ENCODE measurements around the gene CLDN22.
A peak's percentile ranks its signal among the peaks of the same experiment; 100 is the strongest.

Gene CLDN22

DNA sequence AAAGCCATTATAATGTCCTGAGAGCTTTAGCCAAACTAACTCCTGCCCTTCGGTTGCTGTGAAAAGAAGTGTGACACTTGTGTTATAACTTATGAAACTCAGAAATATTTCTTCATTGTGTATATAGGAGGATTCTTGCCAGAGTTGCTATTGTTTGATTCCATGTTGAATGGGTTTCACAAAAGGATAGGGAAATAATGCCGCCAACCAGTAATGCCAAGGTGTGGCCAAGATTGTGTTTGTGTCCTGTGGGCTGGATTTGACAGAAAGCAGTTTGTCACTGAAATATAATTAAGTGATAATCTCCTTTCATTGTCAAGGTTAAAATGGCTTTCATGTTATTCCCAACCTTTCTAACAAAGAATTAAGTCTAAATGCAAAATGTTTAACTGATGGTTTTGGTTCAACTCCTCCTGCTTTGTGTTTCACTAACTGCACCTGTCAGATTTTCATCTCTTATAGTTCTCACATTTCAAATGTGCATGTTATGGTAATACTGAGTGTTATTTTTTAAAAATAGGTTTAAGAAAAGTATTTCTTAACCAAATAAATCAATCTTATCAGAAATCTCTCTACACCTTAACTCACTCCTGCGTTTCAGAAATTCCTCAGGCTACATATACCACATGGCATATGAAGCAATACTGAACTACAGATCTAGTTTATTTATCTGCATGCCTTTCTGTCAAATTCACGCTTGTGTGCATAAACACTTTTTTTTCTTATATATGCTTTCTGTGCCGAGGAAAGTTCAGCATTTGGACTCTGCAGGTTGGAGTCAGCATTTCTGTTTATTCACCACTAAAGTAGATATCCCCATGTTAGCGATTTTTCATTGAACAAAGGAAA lies at the start of gene CLDN22:
CLDN22 (minus strand) TSS at position 66 of the 849 bp plus-strand sequence; CDS start at position 8, 58 bp downstream.
- DNase-seq = no peak

DNA sequence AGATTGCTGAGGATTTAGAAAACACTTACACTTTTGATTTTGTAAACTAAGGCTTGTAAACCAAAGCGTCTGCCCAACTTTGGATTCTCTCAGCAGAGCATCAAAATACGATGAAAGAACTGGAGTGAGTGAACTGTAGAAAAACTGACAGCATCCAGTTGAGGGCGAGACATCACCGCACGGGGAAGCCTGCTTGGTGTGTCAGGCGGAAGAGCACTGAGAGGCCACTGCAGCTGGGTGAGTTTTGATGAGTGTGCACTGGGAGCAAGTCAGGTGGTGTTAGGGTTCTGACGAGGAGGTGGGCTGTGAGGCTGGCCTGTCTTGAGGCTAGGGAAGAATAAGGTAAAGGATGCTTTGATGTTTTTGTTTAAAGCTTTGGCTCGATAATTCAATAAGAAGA lies 49.0 kb upstream of the CLDN22 start:
- DNase-seq = no peak

DNA sequence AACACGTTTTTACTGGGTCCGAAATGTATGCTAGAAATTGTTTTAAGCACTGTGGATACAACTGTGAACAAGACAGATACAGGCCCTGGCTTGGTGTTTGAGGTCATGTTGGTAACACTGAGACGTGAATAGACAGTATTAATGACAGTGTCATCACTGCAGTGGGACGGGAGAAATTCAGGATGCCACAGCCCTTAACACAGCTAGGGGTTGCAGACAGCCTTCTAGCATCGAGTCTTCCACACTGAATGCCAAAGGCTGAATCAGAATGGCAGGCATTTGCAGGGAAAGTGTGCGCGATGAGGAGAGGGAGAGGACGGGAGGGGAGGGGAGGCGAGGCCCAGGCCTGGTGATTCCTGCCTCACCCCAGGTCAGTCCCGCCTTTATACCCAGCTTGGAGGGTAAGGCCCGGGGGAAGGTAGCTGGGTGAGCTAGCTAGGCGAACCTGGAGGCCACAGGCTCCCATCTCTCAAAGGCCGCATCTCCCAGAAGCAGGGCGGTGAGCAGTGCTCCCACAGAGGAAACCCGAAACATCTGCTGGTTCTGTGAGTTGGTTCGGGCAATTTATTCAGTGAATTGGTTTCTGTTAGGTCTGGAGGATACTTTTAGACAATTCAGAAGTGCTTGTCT lies 46.2 kb upstream of the CLDN22 start:
- no peak for DNase-seq

DNA sequence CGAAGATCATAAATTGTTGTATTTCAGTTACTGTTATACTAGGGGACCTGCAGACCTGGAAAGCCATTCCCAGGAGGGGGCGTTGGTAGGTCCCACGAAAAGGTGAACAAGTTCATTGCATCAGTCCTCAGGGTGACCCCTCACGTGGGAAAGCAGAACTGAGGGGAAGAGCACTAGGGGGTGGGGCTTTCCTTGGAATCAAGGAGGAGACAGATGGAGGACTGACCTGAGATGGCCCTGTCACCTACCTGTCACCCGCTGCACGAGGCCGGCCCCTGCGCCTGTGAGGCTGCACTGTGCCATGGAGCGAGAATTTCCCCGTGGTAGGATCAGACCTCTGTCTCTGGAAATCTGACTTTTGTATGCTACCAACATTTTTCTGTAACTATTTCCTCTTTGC lies 43.9 kb upstream of the CLDN22 start:
- no peak for DNase-seq

DNA sequence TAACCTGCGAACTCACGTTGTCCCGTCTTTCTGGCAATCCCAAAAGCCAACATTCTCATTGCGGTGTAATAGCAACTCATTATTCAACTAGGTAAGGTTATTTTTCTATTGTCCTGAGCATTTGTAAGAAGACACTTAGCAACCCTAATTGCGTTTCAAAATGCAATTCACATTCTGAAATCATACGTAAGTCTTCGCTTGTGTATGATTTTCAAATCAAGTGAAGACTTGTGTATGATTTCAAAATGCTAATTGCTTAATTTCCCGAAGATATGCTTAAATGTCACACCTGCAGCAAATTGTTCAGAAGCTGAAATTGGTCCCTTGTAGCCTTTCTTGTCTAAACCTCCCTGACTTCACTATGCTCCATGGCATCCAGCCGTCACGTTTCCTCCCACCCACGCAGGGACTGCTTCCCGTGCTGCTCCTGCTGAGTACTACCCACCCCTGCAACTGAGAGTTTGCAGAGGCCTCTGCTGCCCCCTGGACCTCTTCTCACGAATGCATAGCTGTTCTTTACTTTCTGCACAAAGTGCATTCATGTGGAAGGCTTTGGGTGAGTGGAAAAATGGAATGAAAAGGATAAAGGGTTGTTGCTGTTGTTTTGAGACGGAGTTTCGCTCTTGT lies 43.0 kb upstream of the CLDN22 start:
- no peak for DNase-seq

DNA sequence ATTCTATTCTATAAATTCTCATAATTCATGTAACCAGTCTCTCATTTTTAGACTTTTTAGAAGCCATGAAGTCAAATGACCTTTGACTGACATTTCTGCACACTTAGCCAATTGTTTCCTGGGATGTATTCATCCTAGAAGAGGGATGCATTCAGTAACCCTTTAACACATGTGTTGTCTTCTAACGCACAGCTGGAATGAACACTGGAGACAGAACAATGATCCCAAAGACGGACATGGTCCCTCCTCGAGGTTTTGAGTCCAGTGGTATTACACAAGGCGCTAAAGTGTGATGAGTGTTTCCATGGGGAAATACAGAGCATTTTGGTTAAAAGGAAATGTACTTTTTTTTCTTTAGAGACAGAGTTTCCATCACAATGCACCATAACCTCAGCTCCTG lies 42.0 kb upstream of the CLDN22 start:
- no peak for DNase-seq

DNA sequence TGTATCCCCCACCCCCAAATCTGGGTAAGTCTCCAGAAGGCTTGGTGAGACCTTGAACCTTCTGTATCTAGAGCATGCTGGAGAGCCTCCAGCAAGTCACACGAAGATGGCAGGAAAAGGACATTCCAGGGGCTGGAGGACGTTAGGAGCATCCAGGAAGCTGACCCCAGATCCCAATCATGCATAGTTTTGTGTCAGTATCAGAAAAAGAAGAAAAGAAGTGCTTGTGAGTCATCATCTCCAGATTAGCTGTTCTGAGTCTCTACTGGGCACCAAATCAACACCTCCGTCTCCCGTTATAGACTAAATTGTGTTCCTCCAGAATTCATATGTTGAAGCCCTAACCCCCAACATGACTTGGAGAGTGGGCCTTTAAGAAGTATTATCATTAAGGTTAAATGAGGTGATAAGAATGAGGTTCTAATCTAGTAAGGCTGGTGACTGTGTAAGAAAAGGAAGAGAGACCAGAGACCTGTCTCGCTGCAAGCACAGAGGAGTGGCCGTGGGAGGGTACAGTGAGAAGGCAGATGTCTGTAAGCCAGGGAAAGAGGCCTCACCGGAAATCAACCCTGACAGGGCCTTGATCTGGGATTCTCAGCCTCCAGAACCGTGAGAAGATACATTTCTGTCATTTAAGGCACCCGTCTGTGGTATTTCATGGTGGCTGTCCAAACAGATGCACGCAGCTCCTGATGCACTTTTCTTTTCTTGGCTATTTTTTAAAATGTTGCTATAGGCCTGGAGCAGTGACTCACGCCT lies 40.3 kb upstream of the CLDN22 start:
- DNase-seq = no peak

DNA sequence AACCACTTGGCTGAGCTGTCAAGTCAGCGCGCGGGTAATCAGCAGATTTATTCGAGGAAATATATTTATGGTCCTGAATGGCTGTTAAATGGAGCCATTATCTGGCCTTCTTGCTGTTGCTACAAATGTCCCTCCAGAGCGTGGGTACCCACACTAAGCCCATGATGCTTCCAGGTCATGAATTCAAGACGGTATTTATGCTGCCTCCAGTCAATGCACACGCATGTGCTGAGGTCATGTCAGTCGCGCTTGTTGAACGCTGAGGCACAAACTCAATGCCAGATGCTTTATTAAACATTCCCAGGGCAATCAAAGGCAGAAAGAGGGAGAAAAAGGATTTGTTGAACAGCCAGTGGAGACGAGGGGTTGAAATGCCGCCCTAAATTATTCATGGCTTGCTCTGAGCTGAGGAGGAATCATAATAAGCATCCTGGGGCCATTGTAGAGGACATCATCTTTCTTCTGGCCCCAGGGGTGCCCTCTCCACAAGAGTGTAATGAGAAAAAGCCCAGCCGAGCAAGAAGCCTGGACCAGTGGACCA lies 38.2 kb upstream of the CLDN22 start:
- no peak for DNase-seq

DNA sequence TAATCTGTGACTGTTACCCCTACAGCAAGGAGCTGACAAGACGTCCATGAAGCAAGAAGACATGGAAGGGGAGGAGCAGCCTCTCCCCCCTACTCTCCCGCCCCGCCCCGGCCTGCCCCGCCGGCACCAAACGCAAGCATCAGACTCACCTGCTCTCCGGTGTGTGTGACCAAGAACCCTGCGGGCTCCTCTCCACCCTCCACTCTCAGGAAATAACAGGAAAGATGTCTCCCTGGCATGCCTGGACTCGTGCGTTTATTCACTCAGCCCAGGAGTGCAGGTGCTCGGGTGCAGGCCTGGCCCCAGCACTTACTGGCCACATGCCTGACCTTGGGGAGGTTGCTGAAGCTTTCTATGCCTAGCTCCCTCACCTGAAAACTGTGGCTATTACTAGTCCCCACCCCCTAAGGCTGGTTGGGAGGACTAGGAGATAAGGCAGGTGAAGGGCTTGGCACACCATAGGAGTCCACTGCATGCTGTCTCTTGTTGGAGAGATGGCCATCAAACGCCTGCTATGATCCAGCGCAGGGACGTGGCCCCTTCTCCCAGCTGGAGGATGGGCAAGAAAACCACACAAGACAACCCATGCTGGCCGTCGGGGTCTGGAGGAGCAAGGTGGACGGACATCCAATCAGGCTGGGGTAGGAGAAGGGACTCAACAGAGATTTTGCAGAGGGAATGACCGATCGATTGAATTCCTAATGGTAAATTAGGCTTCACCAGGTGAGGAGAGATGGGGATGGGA lies 37.0 kb upstream of the CLDN22 start:
- no peak for DNase-seq

DNA sequence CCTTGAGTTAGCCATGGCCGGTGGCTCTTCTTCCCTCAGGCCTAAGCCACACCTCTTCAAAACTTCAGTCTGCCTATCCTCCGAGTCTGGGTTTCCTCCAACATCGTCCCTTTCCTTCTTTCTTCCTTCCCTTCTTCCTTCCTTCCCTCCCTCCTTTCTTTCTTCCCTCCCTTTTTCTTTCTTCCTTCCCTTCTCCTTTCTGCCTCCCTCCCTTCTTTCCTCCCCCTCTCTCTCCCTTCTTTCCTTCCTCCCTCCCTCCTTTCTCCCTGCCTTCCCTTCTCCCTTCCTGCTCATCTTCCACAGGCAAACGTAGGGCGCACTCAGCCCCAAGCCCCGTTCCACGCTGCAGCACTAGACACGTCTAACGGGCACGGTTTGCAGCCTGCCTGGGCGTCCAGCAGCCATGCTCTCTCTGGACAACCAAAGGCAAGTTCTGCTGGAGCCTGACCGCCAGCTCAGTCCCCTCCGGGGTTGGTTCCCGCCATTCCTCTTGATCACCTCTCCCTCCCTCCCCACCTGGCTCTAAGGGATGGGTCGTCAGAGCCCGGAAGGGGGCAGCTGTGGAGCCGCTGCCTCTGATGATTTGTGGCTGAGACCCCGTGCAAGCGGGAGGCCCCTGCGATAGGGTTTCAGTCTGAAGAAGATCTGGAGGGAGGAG lies 36.2 kb upstream of the CLDN22 start:
- DNase-seq = no peak

DNA sequence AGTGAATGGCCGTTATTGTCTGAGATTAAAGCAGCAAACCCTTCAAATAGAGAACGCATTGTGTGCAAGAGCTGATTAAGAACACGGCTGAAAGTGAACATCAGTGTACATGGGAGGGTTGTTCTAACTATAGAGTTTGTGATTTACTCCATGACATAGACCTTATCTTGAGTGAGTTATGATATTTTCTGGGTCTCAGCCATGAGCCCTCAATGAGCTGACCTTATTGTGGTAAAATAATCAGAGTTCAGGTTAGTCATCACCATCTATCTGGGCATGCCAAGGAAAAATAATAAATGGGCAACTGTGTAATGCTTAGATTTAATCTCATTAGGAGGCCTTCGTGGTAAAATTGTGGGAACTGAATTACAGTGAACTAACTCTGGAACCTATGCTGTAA lies 35.3 kb upstream of the CLDN22 start:
- DNase-seq = no peak

DNA sequence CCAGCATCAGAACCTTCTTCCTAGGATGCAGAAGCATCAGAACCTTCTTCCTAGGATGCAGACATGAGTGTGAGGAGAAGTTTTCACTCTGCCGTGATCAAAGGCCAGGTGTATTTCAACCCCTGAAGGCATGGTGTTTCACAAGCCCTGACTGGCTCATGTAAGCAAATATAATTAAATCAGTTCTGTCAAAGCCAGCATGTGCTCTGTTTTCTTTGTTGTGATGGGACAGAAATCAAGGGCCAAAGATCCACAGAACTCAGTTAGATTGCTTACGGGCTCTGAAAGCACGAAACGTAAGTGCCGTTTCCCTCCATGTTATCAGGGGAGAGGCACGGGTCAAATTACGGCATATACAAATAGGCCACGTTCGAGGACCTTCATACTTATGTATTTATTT lies 34.1 kb upstream of the CLDN22 start:
- DNase-seq = peak; percentile 23

DNA sequence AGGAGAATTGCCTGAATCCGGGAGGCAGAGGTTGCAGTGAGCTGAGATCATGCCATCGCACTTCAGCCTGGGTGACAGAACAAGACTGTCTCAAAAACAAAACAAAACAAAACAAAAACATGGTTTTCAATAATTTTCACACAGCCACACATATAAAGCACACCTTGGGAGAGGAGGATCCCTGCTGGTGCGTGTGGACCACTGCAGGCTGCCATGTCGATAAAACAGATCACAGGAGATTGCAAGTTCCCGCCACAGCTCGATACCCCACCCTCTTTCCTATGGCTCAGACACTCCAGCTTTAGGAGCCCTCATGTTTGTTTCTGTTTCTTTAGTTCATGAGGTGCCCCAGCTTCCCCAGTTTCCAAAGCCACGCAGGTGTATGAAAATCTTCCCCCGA lies 33.5 kb upstream of the CLDN22 start:
- no peak for DNase-seq

DNA sequence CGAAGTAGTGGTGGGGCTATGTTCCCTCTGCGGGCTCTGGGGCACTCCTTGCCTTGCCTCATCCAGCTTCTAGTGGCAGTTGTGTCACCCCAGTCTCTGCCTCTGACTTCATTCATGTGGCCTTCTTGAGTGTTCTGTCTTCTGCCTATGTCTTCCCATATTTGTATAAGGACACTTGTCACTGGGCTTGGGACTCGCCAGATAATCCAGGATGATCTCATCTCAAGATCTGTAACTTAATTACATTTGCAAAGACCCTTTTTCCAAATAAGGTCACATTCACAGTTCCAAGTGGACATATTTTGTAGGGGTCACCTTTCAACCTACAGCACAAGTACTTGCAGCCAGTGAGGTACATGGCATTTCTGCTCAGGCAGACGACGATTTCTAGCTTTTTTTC lies 32.5 kb upstream of the CLDN22 start:
- no peak for DNase-seq

DNA sequence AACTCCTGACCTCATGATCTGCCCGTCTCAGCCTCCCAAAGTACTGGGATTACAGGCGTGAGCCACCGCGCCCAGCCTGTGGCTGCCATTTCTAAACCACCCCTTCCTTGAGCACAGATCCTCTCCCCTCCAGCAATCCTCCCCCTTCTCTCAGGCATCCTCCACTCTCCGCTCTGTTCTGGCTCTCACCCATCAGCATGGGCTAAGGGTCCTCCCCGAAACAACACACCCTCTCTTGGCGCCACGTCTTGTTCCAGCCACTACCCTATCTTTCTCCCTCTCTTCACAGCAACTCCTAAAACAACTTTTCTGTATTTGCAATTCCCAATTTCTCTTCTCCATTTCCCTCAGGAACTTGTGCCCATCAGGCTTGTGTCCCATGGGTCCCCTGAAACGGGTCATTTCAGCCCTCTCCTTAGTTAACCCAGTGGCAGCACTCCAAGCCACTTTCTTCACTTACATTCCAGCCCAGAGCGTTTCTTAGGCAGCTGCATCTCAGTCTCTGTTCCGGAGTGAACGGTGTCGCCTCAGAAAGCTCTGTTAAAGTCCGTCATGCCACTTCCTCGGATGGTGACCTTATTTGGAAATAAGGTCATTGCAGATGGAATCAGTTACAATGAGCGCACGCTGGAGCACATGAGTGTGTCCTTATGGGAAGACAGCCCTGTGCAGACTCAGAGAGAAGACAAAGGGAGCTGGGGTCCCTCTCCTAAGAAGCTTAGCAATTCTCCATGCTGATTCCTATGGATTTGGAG lies 30.4 kb upstream of the CLDN22 start:
- no peak for DNase-seq

DNA sequence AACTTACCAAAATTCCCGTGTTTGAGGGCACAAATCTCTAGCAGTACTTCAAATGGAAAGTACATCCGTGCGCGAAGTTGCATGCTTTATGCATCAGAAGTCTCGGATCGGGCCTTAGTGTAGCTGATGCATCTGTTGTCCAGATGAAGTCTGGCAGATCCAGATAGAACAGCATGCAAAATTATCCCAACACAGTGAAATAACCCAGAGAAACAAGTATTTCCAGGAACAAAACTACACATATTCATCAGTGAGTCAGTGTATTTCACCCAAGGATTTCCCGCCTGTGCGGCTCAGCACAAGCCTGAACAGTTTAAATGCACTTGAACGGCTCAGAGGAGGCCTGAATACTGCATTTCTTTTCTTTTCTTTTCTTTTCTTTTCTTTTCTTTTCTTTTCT lies 29.6 kb upstream of the CLDN22 start:
- no peak for DNase-seq

DNA sequence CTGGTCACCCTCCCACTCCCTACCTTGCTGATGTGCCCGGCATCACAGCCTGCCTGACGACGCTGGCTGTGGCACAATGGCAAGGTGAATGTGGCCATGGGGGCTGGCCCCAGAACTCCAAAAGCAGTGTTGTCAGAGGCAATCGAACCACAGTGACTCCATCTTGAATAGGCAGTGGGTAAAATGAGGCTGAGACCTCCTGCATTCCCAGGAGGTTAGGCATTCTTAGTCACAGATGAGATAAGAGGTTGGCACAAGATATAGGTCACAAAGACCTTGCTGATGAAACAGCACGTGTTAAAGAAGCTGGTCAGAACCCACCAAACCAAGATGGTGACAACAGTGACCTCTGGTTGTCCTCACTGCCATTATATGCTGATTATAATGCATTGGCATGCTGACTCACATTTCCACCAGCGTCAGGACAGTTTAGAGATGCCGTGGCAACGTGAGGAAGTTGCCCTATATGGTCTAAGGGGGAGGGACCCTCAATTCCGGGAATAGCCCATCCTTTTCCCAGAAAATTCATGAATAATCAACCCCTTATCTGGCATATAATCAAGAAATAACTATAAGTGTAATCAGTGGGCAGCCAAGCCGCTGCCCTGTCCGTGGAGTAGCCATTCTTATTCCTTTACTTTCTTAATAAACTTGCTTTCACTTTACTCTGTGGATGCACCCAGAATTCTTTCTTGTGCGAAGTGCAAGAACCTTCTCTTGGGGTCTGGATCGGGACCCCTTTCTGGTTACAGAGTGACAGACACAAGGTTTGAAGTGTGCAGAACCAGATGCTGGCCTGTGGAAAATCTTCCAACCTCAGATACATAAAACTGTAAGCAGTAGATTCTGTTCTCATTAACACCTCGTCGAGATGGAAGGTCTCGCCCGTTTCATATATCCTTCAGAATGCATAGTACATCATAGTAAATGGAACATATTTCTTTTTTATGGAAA lies 28.9 kb upstream of the CLDN22 start:
- DNase-seq = no peak

DNA sequence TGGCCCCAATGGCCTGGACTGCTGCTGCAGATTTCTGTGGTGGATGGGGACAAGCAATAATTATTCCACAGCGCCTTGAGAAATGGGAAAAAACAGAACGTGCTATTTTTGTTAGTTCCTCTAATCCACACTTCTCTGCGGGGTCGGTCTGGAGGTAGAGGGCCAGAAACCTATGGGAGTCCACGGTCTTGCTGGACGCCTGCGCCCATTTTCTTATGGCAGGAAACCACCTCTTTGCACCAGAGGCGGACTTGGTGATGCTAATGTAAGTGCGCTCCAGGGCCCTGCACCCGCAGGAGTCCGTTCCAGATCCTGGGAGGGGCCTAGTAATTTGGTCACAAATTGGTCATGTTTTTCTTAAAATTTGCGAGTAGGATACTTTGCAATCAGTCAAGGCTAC lies 28.1 kb upstream of the CLDN22 start:
- DNase-seq = no peak

DNA sequence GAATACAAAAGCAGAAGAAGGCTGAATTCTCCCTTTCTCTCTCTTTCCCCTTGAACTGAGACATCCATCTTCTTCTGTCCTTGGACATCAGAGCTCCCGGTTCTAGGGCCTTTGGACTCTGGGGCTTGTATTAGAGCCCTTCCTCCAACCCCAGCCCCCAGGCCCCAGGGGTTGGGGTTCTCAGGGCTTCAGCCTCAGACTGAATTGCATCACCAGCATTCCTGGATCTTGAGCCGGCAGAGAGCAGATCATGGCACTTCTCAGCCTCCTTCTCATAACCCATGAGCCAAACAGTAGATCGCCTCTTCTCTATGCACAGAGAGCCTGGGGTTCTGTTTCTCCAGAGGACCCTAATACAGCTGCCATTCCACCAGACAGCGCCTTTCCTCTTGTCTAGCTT lies 27.5 kb upstream of the CLDN22 start:
- DNase-seq = no peak

DNA sequence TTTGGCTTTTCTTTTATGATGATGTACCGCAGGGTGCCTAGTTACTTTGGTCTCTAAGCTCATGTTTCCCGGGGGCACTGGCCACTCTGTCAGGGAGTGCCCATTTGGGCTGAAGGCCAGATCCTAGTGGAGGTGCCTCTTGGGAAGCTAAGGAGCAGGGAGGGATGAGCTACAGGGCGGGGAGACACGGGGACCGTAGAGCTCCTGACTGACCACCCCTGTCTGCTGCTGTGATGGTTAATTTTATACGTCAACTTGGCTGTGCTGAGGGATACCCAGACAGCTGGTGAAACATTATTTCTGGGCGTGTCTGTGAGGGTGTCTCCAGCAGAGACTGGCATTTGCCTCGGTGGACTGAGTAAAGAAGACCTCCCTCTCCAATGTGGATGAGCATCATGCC lies 27.1 kb upstream of the CLDN22 start:
- no peak for DNase-seq

Measured in NCI-H774 (cell line).